Prostate gland (tissue), 2 donors: ENCODE data around the gene HAPSTR1.

ENCODE experiments used
- POLR2A ChIP-seq: fragments of 450-650 bp; IDR thresholded peaks from one replicate; pipeline ENCODE4 v1.6.1; 2016; ENCODE audit warnings: antibody characterized with exemption, mild to moderate bottlenecking
- POLR2AphosphoS5 ChIP-seq: sonication (generic); formaldehyde crosslinking; IDR thresholded peaks from one replicate; pipeline ENCODE4 v1.6.1; 2017; ENCODE audit warnings: antibody characterized with exemption
- TF ChIP-seq, protein P1 (sequence below), 4 experiments: fragments of 200-600 bp in 2 of 4; fragments of 450-650 bp in 2 of 4; sonication (generic) in 2 of 4; IDR thresholded peaks; 1 replicate in 3 of 4; 2 replicates in 1 of 4; pipeline ENCODE4 v1.5.1; 2016 to 2019; ENCODE audit warnings: antibody characterized with exemption in 4 of 4, mild to moderate bottlenecking in 2 of 4, moderate library complexity in 2 of 4

GRCh38 chr16:9122969-9123368 lies 31.5 kb downstream of the HAPSTR1 start:
- TF ChIP-seq, protein P1, sequence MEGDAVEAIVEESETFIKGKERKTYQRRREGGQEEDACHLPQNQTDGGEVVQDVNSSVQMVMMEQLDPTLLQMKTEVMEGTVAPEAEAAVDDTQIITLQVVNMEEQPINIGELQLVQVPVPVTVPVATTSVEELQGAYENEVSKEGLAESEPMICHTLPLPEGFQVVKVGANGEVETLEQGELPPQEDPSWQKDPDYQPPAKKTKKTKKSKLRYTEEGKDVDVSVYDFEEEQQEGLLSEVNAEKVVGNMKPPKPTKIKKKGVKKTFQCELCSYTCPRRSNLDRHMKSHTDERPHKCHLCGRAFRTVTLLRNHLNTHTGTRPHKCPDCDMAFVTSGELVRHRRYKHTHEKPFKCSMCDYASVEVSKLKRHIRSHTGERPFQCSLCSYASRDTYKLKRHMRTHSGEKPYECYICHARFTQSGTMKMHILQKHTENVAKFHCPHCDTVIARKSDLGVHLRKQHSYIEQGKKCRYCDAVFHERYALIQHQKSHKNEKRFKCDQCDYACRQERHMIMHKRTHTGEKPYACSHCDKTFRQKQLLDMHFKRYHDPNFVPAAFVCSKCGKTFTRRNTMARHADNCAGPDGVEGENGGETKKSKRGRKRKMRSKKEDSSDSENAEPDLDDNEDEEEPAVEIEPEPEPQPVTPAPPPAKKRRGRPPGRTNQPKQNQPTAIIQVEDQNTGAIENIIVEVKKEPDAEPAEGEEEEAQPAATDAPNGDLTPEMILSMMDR (IDR thresholded peaks at IDR 0.05), result no peak
- TF ChIP-seq POLR2A (no peak), POLR2AphosphoS5 (no peak)
